NCI-H345 treated with DMSO at 0.1 percent for 48 hours (cell line): ENCODE measurements around the gene WDR33.

ENCODE experiments used
- DNase-seq: peaks from one replicate; lab custom pipeline; 2025; ENCODE audit not compliant: unreplicated experiment; lab: John Stamatoyannopoulos, UW

Gene WDR33

DNA sequence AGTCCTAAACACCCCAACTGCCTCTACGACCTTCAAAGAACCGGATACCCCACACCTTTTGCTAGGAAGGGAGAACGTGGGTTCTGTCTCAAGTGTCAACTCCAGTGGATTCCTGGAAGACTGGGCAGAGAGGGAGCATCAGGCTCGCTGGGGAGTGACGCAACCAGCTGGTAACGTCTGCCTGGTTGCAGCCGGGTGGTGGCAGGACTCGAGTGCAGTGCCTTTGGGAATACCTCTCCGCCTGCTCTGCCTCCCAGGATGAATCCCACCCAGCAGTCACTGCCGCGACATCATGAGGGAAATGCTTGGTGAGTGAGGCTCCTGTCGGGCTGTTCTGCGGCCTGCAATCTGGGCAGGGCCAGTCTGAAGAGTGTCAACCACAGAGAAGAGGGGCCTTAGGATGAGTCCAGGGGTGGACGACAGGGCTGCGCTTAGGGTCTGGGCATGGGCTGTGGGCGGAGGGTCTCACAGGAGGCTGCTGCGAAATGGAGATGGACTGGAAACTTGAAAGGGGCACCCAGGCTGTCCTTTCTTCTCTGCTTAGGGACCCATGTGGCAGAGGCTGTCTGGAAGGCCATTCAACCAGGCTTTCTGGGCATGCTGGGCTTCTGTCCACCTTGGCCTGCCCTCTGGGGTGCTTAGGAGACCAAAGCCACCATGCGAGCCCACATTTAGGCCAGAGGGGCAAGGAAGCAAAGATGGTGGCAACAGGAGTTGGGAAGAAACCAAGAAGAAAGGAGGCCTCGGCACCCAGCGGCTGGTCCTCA lies 152.1 kb downstream of the WDR33 start:
- DNase-seq: no peak

DNA sequence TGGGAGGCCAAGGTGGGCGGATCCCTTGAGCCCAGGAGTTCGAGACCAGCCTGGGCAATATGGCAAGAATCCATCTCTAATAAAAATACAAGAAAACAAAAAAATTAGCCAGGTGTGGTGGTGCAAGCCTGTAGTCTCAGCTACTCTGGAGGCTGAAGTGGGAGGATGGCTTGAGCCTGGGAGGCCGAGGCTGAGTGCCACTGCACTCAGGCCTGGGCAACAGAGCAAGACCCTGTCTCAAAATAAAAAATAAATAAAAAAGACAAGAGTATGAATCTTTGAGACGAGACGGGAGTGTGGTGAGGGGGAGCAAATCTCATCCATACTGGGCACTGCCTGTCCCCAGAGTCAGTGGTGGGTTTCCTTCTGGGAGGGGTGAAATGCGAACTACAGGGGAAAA lies 152.8 kb downstream of the WDR33 start:
- DNase-seq: no peak

DNA sequence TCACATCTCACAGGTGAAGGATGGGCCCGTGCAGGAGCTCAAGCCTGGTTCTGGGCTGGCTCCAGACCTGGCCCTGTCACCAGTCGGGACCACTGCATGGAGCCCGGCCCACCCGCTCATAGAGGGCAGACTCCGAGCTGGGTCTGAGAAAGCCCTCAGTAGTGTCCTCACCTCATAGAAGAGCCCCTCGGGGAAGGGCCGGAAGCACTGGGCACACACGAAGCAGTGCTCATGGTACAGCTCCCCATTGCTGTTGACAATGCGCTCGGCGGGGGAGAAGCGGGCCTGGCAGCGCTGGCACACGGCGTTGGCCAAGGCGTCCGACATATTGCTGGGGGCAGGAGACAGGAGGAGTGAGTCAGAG lies 153.8 kb downstream of the WDR33 start:
- no peak for DNase-seq

DNA sequence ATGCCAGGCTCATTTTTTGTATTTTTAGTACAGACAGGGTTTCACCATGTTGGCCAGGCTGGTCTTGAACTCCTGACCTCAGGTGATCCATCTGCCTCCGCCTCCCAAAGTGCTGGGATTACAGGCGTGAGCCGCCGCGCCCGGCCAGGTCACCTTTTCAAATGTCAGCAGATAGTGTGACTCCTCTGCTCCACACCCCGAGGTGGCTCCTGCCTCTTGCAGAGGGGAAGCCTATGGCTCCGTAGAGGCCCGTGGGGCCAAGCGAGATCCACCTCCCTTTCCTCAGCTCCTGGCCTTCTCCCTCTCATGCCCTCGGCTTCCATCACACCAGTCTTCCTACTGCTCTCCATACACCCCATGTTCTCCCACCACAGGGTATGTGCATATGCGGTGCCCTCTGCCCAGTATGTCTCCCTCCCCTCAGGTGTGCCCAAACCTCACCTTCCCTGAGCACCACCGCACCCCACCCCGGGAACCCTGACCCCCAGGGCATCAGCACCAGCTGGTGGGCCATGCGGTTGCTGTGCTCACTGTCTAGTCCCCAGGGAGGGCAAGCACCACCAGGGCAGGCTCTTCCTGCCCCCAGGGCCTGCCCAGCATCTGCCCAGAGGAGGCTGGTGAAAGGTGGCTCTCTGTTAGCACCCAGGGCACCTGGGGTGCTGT lies 154.3 kb downstream of the WDR33 start:
- no peak for DNase-seq

DNA sequence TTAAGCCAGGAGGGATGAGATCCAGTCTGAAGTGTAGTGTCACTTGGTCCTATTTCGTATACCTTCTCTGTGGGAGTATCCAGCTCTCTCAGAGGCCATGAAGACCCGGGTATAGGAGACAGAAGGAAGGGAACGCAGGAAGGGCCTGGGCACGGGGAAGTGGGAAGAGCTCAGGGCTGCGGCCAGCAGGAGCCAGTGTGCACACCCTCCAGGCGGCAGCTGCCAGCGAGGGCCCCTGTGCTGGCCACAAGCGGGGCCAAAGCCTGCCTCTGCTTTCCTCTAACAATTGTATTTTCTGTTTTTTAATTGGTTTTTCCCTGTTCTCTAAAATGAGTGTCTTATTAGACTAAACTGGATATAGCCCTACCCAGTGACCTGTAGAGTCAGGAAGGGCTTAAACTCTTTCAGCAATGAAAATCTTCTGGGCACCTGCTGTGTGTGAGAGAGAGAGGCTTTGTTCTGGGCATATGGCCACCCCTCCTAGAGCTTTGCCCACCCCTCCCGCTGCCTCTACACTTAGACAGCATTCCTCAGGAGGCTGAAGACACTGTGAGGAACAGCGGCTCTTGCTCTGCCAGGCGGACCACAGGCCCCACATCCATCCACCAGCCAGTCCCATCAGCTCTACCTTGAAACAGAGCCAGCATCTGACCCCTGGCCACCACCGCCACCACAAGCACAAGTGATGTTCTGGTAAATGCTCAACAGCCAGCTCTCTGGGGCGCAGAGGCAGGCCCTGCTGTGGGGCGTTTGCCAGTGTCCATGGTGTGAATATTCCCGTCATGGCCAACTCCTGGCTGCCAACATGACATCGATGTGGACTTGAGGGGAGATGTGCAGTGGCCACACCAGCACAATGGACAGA lies 155.5 kb downstream of the WDR33 start:
- DNase-seq: no peak

DNA sequence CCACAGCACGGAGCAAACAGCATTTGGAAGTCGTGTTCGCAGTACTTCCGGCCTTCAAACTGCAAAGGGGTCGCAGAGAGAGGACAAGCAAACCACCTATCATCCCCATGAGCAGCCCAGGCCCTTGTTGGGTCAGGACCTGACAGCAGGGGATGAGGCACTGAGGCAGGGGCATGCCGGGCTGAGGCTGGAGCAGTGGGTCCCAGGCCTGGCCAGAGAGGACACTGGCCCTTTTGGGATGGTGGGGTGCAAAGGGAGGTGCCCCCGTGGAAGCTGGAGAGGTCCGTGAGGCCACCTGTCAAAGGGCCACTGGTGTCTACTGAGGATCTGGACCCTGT lies 156.2 kb downstream of the WDR33 start:
- DNase-seq: no peak

DNA sequence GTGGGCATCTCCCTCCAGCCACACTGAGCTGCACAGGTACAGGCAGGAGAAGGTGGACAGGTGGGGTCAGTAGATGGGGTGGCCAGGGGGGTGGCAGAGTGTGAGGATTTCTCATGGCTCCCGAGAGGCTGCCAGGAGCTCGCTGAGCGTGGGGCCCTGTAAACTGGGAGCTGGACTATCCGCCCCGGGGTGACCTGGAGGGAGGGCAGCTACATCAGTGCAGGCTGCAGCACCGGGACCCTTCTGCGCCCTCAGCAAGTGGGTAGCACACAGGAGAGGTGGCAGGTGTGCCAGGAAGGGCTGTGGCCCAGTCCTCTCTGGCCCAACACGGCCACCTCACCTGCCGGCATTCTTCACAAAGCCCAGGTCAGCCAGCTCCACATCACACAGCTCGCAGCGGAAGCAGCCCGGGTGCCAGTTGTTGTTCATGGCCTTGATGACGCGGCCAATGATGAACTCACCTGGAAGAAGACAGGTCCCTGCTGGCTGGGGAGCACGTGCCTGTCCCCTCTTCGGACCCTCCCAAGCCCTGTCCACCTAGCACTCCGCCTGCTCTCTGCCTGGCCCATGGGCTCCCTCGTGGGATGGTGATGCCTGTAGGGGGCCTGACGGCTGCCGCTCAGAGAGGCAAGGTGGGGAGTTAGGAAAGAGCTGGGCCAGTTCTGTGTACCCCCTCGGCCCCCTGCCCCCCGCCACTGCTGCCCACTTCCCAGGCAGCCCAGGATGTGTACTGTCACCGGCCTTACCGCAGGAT lies 156.7 kb downstream of the WDR33 start:
- no peak for DNase-seq

DNA sequence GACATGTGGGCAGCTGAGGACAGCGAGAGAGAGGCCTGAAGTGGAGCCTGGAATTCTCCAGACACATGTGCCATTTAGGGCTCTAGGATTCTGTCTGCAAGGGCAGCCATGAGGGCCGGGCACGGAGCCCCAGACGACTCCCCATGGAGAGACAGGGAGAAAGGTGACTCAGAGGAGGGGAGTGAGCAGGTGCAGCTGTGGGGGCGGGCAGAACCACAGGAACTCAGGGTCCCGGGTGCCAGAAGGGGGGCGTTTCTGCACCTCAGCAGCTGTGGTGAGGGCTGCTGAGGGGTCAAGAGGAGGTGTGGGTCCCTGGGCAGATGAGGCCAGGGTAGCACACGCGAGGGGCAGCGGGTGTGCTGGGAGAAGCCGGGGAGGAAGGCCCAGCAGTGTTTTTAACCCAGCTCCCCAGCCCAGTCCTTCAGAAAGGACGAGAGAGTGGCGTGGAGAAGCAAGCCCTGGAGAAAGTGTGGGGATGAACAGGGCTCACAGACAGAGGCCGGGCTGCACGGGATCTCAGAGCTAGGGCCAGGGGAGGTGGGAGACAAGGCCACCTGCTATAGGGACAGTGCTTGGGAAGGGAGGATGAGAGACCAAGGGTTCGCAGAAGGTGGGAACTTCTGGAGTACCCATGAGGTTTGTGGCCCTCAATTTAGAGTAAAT lies 157.4 kb downstream of the WDR33 start:
- no peak for DNase-seq

DNA sequence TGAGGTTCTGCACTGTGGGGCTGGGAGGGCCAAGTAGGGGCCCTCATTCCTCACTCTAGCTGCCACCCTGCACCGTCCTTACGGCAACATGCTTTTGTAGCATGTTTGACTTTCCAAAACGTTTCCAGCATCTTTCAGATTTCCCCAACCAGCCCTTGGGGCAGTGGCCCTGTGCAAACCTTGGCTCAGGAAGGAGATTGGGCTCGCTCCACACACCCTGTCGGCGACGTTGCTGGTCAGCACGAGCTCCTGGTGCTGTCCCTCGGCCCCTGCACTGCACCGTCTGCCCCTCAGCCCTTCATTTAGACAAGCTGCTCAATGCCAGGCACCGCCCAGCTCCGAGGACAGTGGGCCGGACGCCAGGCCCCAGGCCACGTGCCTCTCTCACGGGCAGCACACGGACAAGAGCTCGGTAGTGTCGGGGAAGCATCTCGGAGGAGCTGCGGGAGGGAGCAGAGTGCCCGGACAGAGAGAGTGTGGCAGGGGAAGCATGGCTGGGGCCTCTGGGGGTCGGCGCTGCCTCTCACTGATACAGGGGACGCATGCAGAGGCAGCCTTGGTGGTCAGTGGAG lies 158.1 kb downstream of the WDR33 start:
- DNase-seq: no peak

DNA sequence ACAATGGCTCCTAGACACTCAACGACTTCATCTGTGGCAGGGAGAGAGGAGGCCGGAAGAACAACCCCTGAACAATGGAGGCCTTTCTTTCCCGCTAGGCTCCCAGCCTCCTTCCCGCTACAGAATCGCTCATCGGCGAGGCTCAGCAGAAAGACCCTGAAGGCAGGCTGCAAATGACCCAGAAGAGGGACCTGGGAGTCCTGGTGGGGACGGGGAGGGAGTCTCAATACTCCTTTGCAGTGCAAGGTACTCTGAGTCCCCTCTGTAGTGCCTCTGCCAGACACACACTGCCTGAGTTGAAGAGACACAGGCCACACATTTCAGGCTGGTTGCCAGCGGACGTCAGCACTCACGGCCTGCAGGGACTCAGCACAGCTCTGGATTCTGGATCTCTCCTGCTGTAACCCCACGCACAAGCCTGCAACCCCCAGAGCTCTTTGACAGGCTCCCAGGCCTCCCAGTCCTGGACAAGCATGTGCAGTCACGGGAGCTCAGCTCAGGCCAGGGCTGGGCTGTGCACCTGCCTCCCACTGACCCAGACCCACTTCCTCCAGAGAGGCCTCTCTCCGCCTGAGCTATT lies 158.9 kb downstream of the WDR33 start:
- no peak for DNase-seq

DNA sequence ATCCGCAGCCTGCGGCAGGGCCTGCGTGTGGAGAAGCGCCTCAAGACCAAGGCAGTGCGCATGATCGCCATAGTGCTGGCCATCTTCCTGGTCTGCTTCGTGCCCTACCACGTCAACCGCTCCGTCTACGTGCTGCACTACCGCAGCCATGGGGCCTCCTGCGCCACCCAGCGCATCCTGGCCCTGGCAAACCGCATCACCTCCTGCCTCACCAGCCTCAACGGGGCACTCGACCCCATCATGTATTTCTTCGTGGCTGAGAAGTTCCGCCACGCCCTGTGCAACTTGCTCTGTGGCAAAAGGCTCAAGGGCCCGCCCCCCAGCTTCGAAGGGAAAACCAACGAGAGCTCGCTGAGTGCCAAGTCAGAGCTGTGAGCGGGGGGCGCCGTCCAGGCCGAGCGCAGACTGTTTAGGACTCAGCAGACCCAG lies 159.6 kb downstream of the WDR33 start:
- no peak for DNase-seq
